Kidney epithelial cell (primary cell): ENCODE results near the gene OR9G4. TPM values are rescaled to one million over a fixed set of nuclear protein-coding genes. Genes with fewer than 3 reads are reported as not detected.

ENCODE experiments used
- DNase-seq: peaks from one replicate; pipeline ENCODE4 v3.0.0-alpha.2; 2010; ENCODE audit warnings: low read depth
- H3K27me3 ChIP-seq: 2 replicates; pipeline ENCODE4 v1.6.0; 2011; ENCODE audit warnings: low read length; ENCODE audit not compliant: control insufficient read depth, insufficient read depth
- H3K36me3 ChIP-seq: 2 replicates; pipeline ENCODE4 v1.5.1; 2011; ENCODE audit warnings: low read length; ENCODE audit not compliant: control insufficient read depth, insufficient read depth
- H3K4me3 ChIP-seq: 2 replicates; pipeline ENCODE4 v1.5.1; 2011; ENCODE audit warnings: low read depth, mild to moderate bottlenecking, control low read depth, low read length
- total RNA-seq: library from RNA; depleted of rRNA; stranded (reverse); fragments of >200 nt; gene quantifications from 2 replicates; pipeline ENCODE4 v1.2.3, GENCODE V29; 2015
- TF ChIP-seq, protein P1 (sequence below): IDR thresholded peaks from 2 replicates; pipeline ENCODE4 v1.5.1; 2011; ENCODE audit warnings: mild to moderate bottlenecking, moderate library complexity, low read length, control low read depth, inconsistent platforms; ENCODE audit not compliant: insufficient read depth, poor library complexity, severe bottlenecking

Gene OR9G4
- not detected in 2 replicates for total RNA-seq

DNA sequence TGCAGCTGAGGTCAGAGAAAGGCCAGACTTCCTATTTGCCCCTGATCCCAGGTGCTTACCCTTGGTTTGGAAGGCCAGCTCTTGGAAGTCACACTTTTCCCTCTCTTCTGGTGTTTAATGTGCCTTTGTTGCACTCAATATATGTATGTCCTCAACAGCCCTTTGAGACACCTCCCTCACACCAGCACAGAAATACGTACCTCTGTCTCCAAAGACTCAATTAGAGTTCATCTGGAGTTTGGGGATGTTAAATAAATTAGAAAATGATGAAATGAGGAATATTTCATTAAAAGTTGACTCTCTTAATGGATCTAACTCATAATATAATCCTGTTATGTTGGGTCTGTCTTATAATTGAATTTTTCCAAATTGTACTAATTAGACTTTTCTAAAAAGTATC is at the start of gene OR9G4:
Gene OR9G4, minus strand, starts transcription at position 101 of the 400 bp plus-strand sequence. CDS start 4,931 bp downstream, outside the sequence.
- no peaks in the 10 kb centered on the region for H3K36me3 ChIP-seq
- H3K4me3 ChIP-seq: no peak within 1 kb of the TSS
- no peaks in the 10 kb centered on the region for H3K27me3 ChIP-seq
- DNase-seq: no peak
- TF ChIP-seq, protein P1, sequence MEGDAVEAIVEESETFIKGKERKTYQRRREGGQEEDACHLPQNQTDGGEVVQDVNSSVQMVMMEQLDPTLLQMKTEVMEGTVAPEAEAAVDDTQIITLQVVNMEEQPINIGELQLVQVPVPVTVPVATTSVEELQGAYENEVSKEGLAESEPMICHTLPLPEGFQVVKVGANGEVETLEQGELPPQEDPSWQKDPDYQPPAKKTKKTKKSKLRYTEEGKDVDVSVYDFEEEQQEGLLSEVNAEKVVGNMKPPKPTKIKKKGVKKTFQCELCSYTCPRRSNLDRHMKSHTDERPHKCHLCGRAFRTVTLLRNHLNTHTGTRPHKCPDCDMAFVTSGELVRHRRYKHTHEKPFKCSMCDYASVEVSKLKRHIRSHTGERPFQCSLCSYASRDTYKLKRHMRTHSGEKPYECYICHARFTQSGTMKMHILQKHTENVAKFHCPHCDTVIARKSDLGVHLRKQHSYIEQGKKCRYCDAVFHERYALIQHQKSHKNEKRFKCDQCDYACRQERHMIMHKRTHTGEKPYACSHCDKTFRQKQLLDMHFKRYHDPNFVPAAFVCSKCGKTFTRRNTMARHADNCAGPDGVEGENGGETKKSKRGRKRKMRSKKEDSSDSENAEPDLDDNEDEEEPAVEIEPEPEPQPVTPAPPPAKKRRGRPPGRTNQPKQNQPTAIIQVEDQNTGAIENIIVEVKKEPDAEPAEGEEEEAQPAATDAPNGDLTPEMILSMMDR: no peak

DNA sequence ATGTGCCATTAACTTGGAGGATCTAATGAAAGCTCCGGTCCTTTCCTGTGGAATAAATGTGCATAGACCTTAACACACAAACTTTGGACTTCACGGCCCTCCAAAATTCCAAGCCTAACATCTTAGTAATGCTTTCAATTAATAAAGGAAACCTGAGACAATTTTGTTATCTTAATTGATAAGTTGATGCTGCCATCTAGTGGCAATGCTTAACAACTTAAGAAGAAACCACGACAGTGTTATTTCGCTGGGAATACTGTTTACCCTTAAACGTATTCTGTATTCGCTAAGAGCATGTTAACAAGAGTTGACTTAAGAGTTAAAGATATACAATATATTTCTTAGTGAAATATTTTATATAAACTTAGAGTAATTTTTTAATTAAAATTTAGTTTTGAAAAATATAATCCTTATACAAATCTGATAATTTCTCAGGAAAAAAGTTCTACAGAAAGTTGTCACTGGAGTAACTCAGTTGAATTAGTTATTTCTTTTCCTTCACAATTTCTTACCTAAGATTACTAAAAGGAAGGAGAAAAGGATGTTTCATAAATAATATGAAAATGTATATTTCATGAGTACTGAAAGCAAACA is 35.0 kb upstream of the OR9G4 start:
- TF ChIP-seq, protein P1: peak; percentile 47
- Histone ChIP-seq H3K36me3 (no peaks in the 10 kb centered on the region), H3K4me3 (no peak overlapping the region), H3K27me3 (no peaks in the 10 kb centered on the region)
- peak; percentile 12 for DNase-seq

DNA sequence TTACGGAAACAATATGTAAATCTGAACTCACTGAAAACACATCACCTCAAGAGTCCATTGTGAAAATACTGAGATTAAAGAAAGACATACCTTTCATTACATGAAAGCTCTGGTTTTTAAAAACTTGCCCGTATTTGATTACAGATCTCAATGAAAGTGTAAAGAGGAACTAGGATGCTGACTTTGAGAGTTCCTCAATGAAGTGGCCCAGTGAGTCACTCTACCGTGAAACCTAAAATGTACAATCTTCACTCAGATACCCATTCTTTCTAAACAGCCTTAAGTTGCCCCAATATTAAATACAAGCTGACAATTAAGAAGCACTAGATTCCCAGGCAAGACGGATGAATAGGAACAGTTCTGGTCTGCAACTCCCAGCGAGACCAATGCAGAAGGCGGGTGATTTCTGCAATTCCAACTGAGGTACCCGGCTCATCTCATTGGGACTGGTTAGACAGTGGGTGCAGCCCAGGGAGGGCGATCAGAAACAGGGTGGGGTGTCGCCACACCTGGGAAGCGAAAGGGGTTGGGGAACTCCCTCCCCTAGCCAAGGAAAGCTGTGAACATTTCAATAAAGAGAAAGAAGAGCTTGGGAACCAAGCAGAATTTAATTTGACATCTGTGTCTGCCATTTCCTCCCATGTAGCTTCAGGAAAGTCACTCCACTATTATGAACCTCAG is 33.8 kb upstream of the OR9G4 start:
- no peak for DNase-seq
- Histone ChIP-seq H3K4me3 (no peak overlapping the region), H3K27me3 (no peaks in the 10 kb centered on the region), H3K36me3 (no peaks in the 10 kb centered on the region)
- TF ChIP-seq, protein P1: no peak

DNA sequence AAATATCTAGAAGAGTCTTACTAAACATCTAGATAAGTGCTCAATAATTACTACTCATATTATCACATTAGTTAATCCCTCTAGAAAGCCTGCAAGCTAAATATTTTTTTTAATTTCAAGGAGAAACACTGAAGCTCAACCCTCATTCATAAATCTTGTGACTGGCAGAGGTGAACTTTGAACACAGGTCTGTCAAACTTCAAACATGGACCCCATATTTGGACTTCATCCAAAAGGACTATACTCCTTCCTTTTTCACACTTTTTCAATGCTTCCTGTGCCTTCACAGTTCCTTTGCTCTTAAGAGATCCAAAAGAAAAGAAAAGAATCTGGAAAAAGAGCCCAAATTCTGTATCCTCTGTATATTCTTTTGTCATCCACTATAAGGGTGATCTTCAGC is 28.3 kb upstream of the OR9G4 start:
- H3K36me3 ChIP-seq: no peaks in the 10 kb centered on the region
- H3K4me3 ChIP-seq: no peak overlapping the region
- TF ChIP-seq, protein P1: no peak
- H3K27me3 ChIP-seq: no peaks in the 10 kb centered on the region
- DNase-seq: no peak

DNA sequence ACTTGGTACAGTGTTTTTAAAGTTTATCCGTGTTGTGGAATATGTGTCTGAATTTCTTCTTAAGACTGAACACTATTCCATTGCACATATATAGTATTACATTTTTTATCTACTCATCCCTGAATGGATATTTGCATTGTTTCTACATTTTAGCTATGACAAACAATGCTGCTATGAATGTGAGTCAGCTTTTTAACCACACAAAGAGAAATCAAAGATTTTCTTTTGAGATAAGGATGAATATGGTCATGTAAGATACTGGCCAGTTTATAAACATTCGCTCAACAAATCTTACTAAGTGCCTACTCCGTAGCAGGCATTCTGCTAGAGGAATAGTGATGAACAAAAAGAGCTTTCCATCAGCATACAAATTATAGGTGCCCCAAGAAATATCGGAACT is 16.5 kb upstream of the OR9G4 start:
- no peak for DNase-seq
- Histone ChIP-seq H3K27me3 (no peaks in the 10 kb centered on the region), H3K4me3 (no peak overlapping the region), H3K36me3 (no peaks in the 10 kb centered on the region)
- TF ChIP-seq, protein P1: no peak
